Memory B cell (primary cell): ENCODE measurements around the gene GPR139.

Experiments used
- ATAC-seq: fragments of 150-1000 bp; cut with Tn5 transposase; 2 replicates; pipeline ENCODE4 v1.10.0; 2021; ENCODE audit warnings: low read depth, mild to moderate bottlenecking, moderate library complexity
- DNase-seq, 2 donors: peaks; one replicate each; pipeline ENCODE4 v3.0.0; 2022; ENCODE audit warnings: low spot score in 2 of 2
- H3K27ac Mint-ChIP-seq: one replicate; pipeline ENCODE4 v1.8.0; 2022; ENCODE audit warnings: mild to moderate bottlenecking, moderate library complexity, mixed read lengths
- H3K27me3 Mint-ChIP-seq: one replicate; pipeline ENCODE4 v1.8.0; 2022; ENCODE audit warnings: mixed read lengths
- H3K36me3 Mint-ChIP-seq: one replicate; pipeline ENCODE4 v1.8.0; 2022; ENCODE audit warnings: mild to moderate bottlenecking, mixed read lengths
- H3K4me1 Mint-ChIP-seq: one replicate; pipeline ENCODE4 v1.8.0; 2022; ENCODE audit warnings: mixed read lengths
- H3K4me3 Mint-ChIP-seq: one replicate; pipeline ENCODE4 v1.8.0; 2022; ENCODE audit warnings: mild to moderate bottlenecking, moderate library complexity, mixed read lengths
- H3K9me3 Mint-ChIP-seq: one replicate; pipeline ENCODE4 v1.8.0; 2022; ENCODE audit warnings: mixed read lengths

GPR139 gene

GRCh38 chr16:20040011-20040410 is 33.7 kb downstream of the GPR139 start:
- ATAC-seq (no peak), DNase-seq (no peak)
- peaks cover 12% of the 10 kb centered on the region for H3K9me3 Mint-ChIP-seq
- H3K4me3 Mint-ChIP-seq = no peak overlapping the region
- no peak overlapping the region for H3K27ac Mint-ChIP-seq
- peaks cover 5% of the 10 kb centered on the region for H3K27me3 Mint-ChIP-seq
- no peaks in the 10 kb centered on the region for H3K4me1 Mint-ChIP-seq
- no peaks in the 10 kb centered on the region for H3K36me3 Mint-ChIP-seq

DNA sequence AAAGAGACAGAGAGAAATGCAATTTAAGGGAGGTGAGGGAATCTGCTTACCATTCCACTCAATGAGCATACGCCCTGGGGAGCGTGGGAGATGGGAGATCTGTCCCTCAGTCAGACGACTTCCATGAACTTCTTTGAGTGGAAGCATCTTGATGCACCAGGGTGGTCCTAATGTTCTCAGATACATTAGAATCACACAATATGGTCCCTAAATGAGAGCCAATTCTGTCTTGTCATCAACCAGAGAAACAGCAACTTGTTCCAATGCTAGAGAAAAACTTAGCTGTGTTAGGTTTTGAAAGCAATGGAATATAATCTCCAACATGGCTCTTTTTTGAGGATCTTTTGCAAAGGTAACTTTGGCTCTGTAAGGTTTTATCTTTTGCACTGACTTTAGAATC is 44.1 kb downstream of the GPR139 start:
- Mint-ChIP-seq H3K27ac (no peak overlapping the region), H3K36me3 (no peaks in the 10 kb centered on the region), H3K4me3 (no peak overlapping the region), H3K4me1 (no peaks in the 10 kb centered on the region), H3K27me3 (peaks cover 4% of the 10 kb centered on the region), H3K9me3 (peaks cover 6% of the 10 kb centered on the region)
- no peak for ATAC-seq
- no peak for DNase-seq

- H3K4me1 Mint-ChIP-seq = no peaks in the 10 kb centered on the region
- ATAC-seq (no peak), DNase-seq (no peak)
- H3K36me3 Mint-ChIP-seq = no peaks in the 10 kb centered on the region
- H3K9me3 Mint-ChIP-seq = peaks cover 6% of the 10 kb centered on the region
- H3K4me3 Mint-ChIP-seq = no peak overlapping the region
- no peak overlapping the region for H3K27ac Mint-ChIP-seq
- H3K27me3 Mint-ChIP-seq = peaks cover 7% of the 10 kb centered on the region
Observed at GRCh38 chr16:20026361-20027072, 47.2 kb downstream of the GPR139 start.

- Mint-ChIP-seq H3K27me3 (peaks cover 5% of the 10 kb centered on the region), H3K9me3 (peaks cover 5% of the 10 kb centered on the region), H3K36me3 (no peaks in the 10 kb centered on the region), H3K27ac (no peak overlapping the region), H3K4me1 (no peaks in the 10 kb centered on the region), H3K4me3 (no peak overlapping the region)
- ATAC-seq (no peak), DNase-seq (no peak)
Observed at GRCh38 chr16:20023190-20023589, 50.5 kb downstream of the GPR139 start.

DNA sequence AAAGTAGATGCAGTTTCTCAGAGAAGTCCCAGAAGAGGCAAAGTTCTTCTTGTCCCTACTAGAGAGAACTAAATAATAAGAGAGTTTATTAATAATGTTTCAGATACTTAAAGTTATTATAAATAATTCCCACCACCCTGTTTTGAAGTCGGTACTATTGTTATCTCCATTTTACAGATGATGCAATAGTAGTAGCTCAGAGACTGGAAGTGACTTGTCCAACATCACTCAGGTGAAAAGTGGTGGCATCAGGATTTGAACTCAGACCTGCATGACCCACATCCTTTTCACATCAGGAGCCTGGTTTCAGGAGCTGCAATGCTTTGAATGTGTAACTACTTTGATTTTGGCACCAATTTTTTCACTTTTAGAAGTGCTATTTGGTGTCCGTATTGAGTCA is 52.7 kb downstream of the GPR139 start:
- no peak for DNase-seq
- no peaks in the 10 kb centered on the region for H3K4me1 Mint-ChIP-seq
- no peaks in the 10 kb centered on the region for H3K36me3 Mint-ChIP-seq
- H3K27me3 Mint-ChIP-seq = peaks cover 3% of the 10 kb centered on the region
- H3K27ac Mint-ChIP-seq = no peak overlapping the region
- H3K4me3 Mint-ChIP-seq = no peak overlapping the region
- peaks cover 5% of the 10 kb centered on the region for H3K9me3 Mint-ChIP-seq
- no peak for ATAC-seq

DNA sequence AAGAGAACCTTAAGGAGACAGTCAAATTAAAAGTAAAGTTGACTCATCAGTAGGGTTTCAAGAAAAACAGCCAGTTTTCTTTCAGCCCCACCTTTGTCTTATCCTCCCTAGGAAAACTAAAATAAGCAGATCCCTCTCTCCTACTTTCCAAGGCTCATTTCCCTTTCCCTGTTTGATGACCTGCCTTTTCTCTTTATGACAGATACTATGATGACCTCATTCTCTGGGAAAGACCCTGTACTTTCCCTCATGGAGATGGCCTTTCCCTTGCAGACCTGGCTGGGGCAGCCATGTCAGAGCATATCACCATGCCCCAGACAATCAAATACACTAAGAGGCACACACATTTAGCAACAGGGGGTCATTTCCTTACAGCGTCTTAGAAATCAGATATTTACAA is 53.6 kb downstream of the GPR139 start:
- peaks cover 3% of the 10 kb centered on the region for H3K27me3 Mint-ChIP-seq
- H3K4me3 Mint-ChIP-seq = no peak overlapping the region
- H3K36me3 Mint-ChIP-seq = no peaks in the 10 kb centered on the region
- H3K9me3 Mint-ChIP-seq = peaks cover 5% of the 10 kb centered on the region
- no peak overlapping the region for H3K27ac Mint-ChIP-seq
- no peaks in the 10 kb centered on the region for H3K4me1 Mint-ChIP-seq
- ATAC-seq (no peak), DNase-seq (no peak)

DNA sequence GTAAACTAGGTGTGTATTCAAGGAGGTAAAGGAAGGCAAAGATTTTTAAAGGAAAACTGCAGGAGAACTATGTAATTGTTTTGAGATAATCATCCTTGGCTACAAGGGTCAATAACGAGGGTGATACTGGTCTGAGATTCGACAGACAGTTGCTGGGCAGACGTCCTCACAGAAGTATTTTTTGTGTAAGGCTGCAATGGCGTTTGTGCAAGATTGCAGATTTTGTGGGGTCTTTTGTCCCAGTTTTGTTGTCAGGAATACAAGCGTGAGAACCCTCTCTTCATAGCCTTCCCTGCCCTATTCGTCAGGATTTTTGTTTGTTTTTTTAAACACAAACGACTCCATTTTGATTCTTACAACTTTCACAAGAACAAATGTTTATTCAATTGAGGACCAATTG is 57.5 kb downstream of the GPR139 start:
- H3K27me3 Mint-ChIP-seq = peaks cover 4% of the 10 kb centered on the region
- H3K4me1 Mint-ChIP-seq = no peaks in the 10 kb centered on the region
- DNase-seq (no peak), ATAC-seq (no peak)
- no peaks in the 10 kb centered on the region for H3K36me3 Mint-ChIP-seq
- no peak overlapping the region for H3K4me3 Mint-ChIP-seq
- H3K9me3 Mint-ChIP-seq = no peaks in the 10 kb centered on the region
- no peak overlapping the region for H3K27ac Mint-ChIP-seq

DNA sequence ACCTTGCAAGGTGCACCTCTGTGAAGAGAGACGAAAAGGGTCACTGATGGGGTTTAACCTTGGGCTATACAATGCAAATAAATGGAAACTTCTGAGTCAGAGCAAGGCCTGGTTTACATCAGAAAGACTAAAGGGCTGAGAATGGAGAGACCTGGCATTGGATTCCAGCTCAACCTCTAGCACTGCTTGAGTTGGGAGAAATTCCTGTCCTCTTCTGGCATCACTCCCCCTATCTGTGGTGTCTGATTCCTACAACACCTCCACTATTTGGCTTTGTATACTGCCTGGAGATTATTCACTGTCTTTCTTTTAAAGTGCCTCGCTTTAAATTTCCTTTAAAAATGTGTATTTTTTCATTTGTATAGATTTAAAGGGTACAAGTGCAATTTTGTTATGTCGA is 68.8 kb downstream of the GPR139 start:
- Mint-ChIP-seq H3K9me3 (no peaks in the 10 kb centered on the region), H3K36me3 (no peaks in the 10 kb centered on the region), H3K27ac (no peak overlapping the region), H3K4me1 (no peaks in the 10 kb centered on the region), H3K27me3 (peaks cover 2% of the 10 kb centered on the region), H3K4me3 (no peak overlapping the region)
- ATAC-seq (no peak), DNase-seq (no peak)

GRCh38 chr16:20002936-20003335 is 70.8 kb downstream of the GPR139 start:
- Mint-ChIP-seq H3K27ac (no peak overlapping the region), H3K27me3 (peaks cover 2% of the 10 kb centered on the region), H3K4me3 (no peak overlapping the region), H3K4me1 (no peaks in the 10 kb centered on the region), H3K36me3 (no peaks in the 10 kb centered on the region), H3K9me3 (no peaks in the 10 kb centered on the region)
- ATAC-seq = no peak
- DNase-seq = no peak

DNA sequence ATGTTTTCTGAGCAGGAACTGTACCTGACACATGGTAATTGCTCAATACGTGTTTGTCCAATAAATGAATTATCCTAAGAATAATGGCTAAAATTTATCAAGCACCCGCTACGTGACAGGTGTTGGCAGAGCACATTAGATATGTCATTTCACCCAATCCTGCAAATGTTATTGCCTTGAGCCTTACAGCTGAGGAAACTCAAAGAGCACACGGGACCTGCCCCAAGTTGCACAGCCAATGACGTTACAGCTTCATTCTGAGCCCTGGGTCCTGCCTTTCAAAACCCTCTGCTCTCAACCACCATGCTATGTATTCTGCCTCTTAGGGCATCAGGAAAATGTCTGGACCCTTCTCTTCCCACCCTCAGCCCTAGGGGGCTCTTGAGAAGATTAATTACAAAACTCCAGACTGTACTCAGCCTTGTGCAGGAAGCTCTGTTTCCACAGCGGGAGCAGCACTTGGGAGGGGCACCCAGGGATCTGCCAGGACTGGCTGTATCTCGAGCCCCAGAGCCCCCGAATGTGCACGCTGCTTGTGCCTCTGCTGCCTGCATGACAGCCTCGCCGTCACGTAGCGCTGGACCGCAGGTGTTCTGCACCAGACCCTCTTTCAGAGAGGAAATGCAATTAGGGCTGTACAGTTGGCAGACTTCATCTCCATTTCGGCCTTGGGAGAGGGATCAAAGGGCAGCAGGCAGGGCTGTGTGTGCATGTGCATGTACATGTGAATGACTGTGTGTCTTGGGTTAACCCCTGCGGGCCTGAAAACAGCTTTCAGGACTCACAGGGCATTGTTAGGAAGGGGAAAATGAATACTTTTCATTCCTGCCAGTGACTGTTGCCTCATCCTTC is 71.6 kb downstream of the GPR139 start:
- no peaks in the 10 kb centered on the region for H3K9me3 Mint-ChIP-seq
- DNase-seq (no peak), ATAC-seq (no peak)
- H3K27ac Mint-ChIP-seq = no peak overlapping the region
- H3K4me3 Mint-ChIP-seq = no peak overlapping the region
- no peaks in the 10 kb centered on the region for H3K4me1 Mint-ChIP-seq
- H3K36me3 Mint-ChIP-seq = no peaks in the 10 kb centered on the region
- peaks cover 2% of the 10 kb centered on the region for H3K27me3 Mint-ChIP-seq

GRCh38 chr16:19997734-19998133 is 76.0 kb downstream of the GPR139 start:
- no peak overlapping the region for H3K4me3 Mint-ChIP-seq

GRCh38 chr16:19997264-19997663 is 76.4 kb downstream of the GPR139 start:
- Mint-ChIP-seq H3K9me3 (peaks cover 1% of the 10 kb centered on the region), H3K27me3 (peaks cover 6% of the 10 kb centered on the region), H3K4me1 (no peaks in the 10 kb centered on the region), H3K36me3 (no peaks in the 10 kb centered on the region), H3K27ac (no peak overlapping the region), H3K4me3 (no peak overlapping the region)
- DNase-seq = no peak
- no peak for ATAC-seq

More at GRCh38 chr16:19997734-19998133, 76.0 kb downstream of the GPR139 start:
- Mint-ChIP-seq H3K27me3 (peaks cover 6% of the 10 kb centered on the region), H3K36me3 (no peaks in the 10 kb centered on the region), H3K4me1 (no peaks in the 10 kb centered on the region), H3K27ac (no peak overlapping the region), H3K9me3 (peaks cover 1% of the 10 kb centered on the region)
- no peak for DNase-seq
- no peak for ATAC-seq

- Mint-ChIP-seq H3K27ac (no peak overlapping the region), H3K4me1 (no peaks in the 10 kb centered on the region), H3K36me3 (no peaks in the 10 kb centered on the region), H3K9me3 (peaks cover 1% of the 10 kb centered on the region), H3K27me3 (peaks cover 6% of the 10 kb centered on the region), H3K4me3 (no peak overlapping the region)
- DNase-seq = no peak
- ATAC-seq = no peak
Observed at GRCh38 chr16:19994466-19995170, 79.1 kb downstream of the GPR139 start.

DNA sequence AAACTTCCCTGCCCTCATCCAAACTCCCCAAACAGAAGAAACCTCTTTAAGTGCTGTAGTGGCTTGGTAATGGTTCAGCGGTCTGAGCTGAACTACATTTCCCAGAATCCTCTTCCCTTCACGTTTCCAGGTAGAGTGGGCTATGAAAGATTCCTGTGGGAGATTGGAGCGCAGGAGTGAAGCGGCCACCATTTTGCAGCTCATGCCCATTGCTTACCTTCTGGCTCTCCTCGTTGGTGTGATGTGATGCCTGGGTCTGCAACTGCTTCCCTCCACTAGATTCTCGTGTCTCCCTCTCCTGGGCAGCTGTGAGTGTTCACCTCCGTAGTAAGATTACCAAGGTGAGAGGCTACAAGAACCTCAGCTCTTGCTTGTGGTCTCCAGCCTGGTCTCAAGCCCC is 82.1 kb downstream of the GPR139 start:
- no peak for DNase-seq
- ATAC-seq = no peak
- Mint-ChIP-seq H3K27ac (no peak overlapping the region), H3K36me3 (no peaks in the 10 kb centered on the region), H3K4me1 (no peaks in the 10 kb centered on the region), H3K9me3 (peaks cover 3% of the 10 kb centered on the region), H3K27me3 (peaks cover 8% of the 10 kb centered on the region), H3K4me3 (no peak overlapping the region)
